ENCODE measurements around the gene COX7A2L. TPM values are rescaled to one million over a fixed set of nuclear protein-coding genes. Genes with fewer than 3 reads are reported as not detected.

Gene COX7A2L
- total RNA-seq, 4 donors from 2014 or later, result 85.3 to 131 (median 113) TPM

DNA sequence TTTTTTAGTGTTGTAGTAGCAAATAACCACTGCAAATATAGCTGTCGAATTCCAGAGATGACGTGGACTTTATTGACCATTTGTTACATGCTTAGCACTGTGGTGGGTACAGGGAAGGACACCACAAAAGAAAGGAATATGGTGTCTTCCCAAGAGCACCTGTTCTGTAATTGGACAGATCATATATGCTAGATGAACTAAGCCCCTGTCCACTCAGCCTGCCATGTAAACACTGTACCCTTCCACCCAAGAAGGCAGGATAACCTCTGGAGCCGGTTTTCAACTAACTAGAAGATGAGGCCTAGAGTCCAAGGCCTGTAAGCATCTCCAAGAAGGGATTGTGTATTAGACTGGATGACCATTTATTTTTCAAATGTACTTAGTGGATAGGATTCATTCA lies 44.1 kb downstream of the COX7A2L start:
- Histone ChIP-seq H3K27ac (no peak overlapping the region), H3K4me3 (no peak overlapping the region), H3K27me3 (no peaks in the 10 kb centered on the region), H3K9me3 (no peaks in the 10 kb centered on the region), H3K36me3 (peaks cover 0 to 37% of the 10 kb centered on the region in 2 donors), H3K4me1 (no peaks in the 10 kb centered on the region)
- 84 to 89% methylated on average over 3 of the region's 3 CpGs for WGBS, 2 donors (ENCODE audit: low coverage in 1 of 2)
- no peak for TF ChIP-seq POLR2A (IDR thresholded peaks at IDR 0.05)
- TF ChIP-seq, protein P1, sequence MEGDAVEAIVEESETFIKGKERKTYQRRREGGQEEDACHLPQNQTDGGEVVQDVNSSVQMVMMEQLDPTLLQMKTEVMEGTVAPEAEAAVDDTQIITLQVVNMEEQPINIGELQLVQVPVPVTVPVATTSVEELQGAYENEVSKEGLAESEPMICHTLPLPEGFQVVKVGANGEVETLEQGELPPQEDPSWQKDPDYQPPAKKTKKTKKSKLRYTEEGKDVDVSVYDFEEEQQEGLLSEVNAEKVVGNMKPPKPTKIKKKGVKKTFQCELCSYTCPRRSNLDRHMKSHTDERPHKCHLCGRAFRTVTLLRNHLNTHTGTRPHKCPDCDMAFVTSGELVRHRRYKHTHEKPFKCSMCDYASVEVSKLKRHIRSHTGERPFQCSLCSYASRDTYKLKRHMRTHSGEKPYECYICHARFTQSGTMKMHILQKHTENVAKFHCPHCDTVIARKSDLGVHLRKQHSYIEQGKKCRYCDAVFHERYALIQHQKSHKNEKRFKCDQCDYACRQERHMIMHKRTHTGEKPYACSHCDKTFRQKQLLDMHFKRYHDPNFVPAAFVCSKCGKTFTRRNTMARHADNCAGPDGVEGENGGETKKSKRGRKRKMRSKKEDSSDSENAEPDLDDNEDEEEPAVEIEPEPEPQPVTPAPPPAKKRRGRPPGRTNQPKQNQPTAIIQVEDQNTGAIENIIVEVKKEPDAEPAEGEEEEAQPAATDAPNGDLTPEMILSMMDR (IDR thresholded peaks at IDR 0.05), result no peak
- TF ChIP-seq EP300 (IDR thresholded peaks at IDR 0.05), result no peak
- no peak for TF ChIP-seq POLR2AphosphoS5 (IDR thresholded peaks at IDR 0.05)
- no peak for ATAC-seq

DNA sequence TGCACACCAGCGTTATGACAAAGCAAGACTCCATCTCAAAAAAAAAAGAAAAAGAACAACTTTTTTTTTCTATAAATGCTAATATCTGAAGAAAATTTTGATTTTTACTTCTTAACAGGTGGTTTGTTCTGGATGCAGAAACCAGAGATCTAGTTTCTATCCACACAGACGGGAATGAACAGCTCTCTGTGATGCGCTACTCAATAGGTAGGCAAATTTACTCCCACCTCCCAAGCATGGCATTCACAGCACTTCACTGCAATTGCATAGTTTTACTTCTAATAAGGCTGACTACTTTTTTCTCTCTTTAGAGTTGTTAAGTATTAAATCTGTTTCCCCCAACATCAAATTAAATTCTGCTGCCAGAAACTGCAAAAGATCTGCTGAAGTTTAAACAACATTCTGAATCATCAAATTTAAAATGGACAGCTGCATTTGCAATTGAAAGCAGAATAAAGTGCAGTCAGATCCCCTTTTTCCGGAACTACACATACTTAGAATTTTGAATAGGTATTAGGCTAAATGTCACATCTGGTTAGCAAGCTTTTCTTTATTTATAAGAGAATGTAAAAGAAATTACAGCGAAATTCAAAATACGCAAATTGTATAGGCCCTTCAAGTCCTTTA lies 45.1 kb downstream of the COX7A2L start:
- WGBS, 2 donors (ENCODE audit: low coverage in 1 of 2), result 94 to 96% methylated on average over 6 of the region's 6 CpGs
- Histone ChIP-seq H3K27me3 (no peaks in the 10 kb centered on the region), H3K4me3 (no peak overlapping the region), H3K4me1 (no peaks in the 10 kb centered on the region), H3K27ac (no peak overlapping the region), H3K9me3 (no peaks in the 10 kb centered on the region), H3K36me3 (peaks cover 0 to 29% of the 10 kb centered on the region in 2 donors)
- TF ChIP-seq POLR2A (IDR thresholded peaks at IDR 0.05) (no peak), POLR2AphosphoS5 (IDR thresholded peaks at IDR 0.05) (no peak), EP300 (IDR thresholded peaks at IDR 0.05) (no peak)
- TF ChIP-seq, protein P1 (IDR thresholded peaks at IDR 0.05), result no peak
- ATAC-seq, result no peak

DNA sequence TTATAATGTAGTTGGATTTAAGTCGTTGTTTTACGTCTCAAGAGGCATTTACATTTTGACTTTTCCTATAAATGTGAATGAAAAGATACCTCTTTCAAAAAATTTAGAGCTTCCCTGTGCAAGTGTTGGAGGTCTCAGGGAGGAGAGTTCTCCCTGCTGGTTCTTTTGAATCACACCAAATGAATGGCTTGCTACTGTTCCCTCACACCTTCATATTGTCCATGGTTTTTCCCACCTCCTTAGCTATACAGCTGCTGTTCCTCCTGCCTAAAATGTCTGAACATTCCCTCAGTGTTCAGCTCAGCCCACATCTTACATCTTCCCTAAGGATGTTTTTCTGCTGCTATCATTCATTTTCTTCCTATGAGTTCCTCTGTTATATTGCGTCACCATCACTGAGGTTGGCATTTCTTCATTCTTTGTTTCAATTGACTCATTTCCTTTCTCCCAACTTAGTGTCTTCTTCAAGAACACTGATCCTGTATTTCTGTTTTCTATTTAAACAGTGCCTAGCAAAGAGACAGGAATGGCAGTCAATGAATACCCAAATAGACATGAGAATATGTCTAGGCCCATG lies 46.0 kb downstream of the COX7A2L start:
- WGBS, 2 donors (ENCODE audit: low coverage in 1 of 2), result 90 to 100% methylated on average over 1 to 3 of the region's 3 CpGs
- H3K4me3 ChIP-seq, result no peak overlapping the region
- ATAC-seq, result no peak
- no peaks in the 10 kb centered on the region for H3K27me3 ChIP-seq
- H3K27ac ChIP-seq, result no peak overlapping the region
- no peaks in the 10 kb centered on the region for H3K9me3 ChIP-seq
- no peaks in the 10 kb centered on the region for H3K4me1 ChIP-seq
- H3K36me3 ChIP-seq, result peaks cover 0 to 30% of the 10 kb centered on the region in 2 donors
- TF ChIP-seq POLR2A (IDR thresholded peaks at IDR 0.05) (no peak), POLR2AphosphoS5 (IDR thresholded peaks at IDR 0.05) (no peak), EP300 (IDR thresholded peaks at IDR 0.05) (no peak)
- TF ChIP-seq, protein P1 (IDR thresholded peaks at IDR 0.05), result no peak

DNA sequence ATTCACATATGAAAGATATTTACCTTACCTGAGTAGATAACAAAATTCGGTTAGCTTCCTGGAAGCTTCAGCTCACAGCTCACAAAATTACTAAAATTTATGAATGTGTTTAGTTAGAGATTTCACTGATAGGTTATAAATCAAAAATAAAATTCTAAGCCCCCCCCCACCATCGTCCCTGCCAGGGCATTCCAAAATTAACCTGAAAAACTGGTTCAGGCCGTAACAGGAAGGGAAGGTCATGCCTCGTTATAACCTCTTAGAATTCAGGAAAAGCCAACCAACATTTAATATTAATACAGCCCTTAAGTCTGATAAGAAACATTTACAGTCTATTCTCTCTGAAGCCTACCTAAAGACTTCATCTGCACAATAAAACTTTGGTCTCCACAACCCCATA lies 48.9 kb downstream of the COX7A2L start:
- TF ChIP-seq, protein P1 (IDR thresholded peaks at IDR 0.05), result no peak
- TF ChIP-seq EP300 (IDR thresholded peaks at IDR 0.05) (no peak), POLR2AphosphoS5 (IDR thresholded peaks at IDR 0.05) (no peak), POLR2A (IDR thresholded peaks at IDR 0.05) (no peak)
- Histone ChIP-seq H3K4me1 (no peaks in the 10 kb centered on the region), H3K36me3 (peaks cover 0 to 33% of the 10 kb centered on the region in 2 donors), H3K27ac (no peak overlapping the region), H3K4me3 (no peak overlapping the region), H3K27me3 (no peaks in the 10 kb centered on the region), H3K9me3 (no peaks in the 10 kb centered on the region)
- no peak for ATAC-seq
- 81 to 92% methylated on average over 3 to 4 of the region's 4 CpGs for WGBS, 2 donors (ENCODE audit: low coverage in 1 of 2)

DNA sequence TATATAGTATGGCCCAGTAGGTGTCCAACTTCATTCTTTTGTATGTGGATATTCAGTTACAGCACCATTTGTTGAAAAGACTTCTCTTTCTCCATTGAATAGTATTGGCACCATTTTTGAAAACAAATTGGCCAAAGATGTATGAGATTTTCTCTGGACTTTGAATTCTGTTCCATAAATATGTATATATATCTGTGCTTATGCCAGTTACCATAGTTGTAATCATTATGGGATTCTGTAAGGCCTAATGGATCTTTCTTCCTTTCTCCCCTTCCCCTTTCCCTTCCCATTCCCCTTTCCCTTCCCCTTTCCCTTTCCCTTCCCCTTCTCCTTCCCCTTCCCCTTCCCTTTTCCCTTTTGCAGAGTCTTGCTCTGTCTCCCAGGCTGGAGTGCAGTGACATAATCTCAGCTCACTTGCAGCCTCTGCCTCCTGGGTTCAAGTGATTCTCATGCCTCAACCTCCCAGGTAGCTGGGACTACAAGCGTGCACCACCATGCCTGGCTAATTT lies 51.0 kb downstream of the COX7A2L start:
- no CpG with 5 or more reads among the region's 1 CpG for WGBS, 2 donors (ENCODE audit: low coverage in 1 of 2)

More for the DNA sequence above, 51.0 kb downstream of the COX7A2L start:
- no peaks in the 10 kb centered on the region for H3K27me3 ChIP-seq
- H3K9me3 ChIP-seq, result no peaks in the 10 kb centered on the region
- H3K4me1 ChIP-seq, result no peaks in the 10 kb centered on the region
- H3K27ac ChIP-seq, result no peak overlapping the region
- no peak overlapping the region for H3K4me3 ChIP-seq
- peaks cover 0 to 24% of the 10 kb centered on the region in 2 donors for H3K36me3 ChIP-seq
- ATAC-seq, result no peak
- TF ChIP-seq POLR2A (IDR thresholded peaks at IDR 0.05), result no peak
- TF ChIP-seq POLR2AphosphoS5 (IDR thresholded peaks at IDR 0.05), result no peak
- no peak for TF ChIP-seq EP300 (IDR thresholded peaks at IDR 0.05)
- TF ChIP-seq, protein P1 (IDR thresholded peaks at IDR 0.05), result no peak

Measured in gastroesophageal sphincter (tissue), 4 donors.